ENCODE results near the gene OR7C1.
A peak's percentile ranks its signal among the peaks of the same experiment; 100 is the strongest.
"Not testable (repeated sequence)": the region's sequence is repeated elsewhere in the genome, so short reads cannot be mapped to it uniquely, and the experiment has no call there.

Gene OR7C1

DNA sequence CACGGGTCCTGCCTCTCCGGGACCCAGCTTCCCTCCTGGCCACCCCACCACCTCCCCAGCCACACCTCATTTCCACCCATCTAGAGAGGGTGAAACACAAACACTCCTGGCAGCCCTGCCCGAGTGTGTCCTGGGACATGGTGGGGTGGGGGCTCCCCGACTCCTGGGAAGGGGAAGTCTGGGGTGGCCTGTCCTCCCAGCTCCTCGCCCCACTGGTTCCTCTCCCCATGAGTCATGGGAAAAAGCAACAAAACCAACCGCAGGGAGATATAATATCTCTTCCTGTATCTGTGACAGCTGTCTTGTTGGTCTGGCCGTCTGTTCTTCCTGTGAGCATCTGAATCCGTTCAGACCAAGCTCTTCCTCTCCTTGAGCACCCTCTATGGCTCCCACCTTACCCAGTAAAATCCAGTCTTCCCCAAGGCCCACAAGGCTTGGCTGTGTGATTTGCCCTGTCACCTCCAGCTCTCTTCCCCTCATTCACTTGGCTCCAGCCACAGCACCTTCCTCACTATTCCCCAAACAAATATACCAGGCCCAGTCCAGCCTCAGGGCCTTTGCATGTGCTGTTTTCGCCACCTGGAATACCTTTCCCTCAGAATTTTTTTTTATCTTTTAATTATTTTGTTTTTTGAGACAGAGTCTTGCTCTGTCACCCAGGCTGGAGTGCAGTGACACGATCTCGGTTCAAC, 49.7 kb downstream of the OR7C1 start:
- peak; percentile 86 for DNase-seq (ENCODE audit: low read depth)

DNA sequence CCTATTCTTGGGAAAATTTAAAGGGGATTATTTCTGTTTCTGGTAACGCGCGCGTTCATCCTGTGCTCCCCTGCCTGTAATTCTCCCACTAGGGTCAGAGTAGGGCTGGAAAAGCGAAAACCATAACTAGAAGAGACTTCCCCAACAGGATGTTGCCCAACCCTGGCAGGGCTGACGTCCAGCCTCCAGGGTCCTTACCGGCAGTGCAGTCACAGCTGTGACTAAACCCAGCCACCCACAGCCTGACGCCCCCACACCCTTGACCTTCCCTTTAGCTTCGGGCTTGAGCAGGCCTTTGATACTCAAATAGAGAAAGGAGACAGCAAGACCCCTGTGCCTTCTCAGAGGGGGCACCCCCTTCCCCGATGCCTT, 50.3 kb downstream of the OR7C1 start:
- peak; percentile 85 for DNase-seq (ENCODE audit: low read depth)

DNA sequence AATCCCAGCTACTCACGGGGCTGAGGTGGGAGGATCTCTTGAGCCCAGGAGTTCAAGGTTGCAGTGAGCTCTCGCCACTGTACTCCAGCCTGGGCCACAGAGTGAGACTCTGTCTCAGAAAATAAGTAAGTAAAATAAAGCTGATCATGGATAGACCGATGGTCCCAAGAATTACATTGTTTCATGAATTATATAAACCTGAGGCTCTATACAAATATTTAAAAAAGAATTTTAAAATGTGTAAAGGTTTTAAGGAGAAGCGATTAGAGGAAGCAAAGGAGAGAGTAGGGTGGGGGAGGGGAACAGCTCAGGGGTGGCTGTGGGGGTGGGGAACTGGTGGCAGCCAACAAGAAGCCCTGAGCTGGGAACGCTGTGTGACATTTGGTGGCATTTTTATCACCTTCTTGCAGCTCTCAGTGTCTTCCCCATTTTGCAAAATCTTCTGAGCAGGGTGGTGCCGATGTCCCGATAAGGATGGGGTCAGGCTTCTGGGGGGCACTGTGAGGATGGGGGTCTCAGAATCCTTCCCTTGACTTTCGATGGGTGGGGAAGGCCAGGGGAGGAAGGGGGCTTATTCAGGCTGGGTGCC, 51.5 kb downstream of the OR7C1 start:
- not testable (repeated sequence) for DNase-seq (ENCODE audit: low read depth)

DNA sequence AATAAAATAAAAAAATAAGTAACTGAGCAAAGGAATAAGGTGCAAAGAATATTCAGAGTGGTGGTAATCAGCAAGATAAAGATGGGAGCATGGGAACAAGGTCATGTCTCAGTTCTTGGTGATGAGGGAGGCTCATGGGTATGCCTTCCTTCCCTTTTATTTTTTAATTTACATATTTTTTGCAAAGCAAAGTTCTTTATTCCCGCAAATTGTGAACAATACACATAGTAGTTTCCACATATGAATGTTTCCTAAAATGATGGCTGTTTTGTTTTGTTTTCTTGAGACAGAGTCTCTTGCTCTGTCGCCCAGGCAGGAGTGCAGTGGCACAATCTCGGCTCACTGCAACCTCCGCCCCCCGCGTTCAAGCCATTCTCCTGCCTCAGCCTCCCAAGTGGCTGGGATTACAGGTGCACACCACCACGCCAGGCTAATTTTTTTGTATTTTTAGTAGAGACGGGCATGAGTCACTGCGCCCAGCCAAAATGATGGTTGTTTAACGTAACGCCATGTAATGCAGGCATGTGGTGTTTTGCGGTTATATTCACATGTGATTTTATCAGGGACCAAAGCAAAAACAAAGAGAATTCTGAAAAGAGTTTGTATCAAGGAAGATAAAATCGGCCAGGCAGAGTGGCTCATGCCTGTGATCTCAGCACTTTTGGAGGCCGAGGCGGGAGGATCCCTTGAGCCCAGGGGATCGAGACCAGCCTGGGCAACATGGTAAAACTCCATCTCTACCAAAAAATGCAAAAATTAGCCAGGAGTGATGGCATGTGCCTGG, 52.2 kb downstream of the OR7C1 start:
- no peak for DNase-seq (ENCODE audit: low read depth)

DNA sequence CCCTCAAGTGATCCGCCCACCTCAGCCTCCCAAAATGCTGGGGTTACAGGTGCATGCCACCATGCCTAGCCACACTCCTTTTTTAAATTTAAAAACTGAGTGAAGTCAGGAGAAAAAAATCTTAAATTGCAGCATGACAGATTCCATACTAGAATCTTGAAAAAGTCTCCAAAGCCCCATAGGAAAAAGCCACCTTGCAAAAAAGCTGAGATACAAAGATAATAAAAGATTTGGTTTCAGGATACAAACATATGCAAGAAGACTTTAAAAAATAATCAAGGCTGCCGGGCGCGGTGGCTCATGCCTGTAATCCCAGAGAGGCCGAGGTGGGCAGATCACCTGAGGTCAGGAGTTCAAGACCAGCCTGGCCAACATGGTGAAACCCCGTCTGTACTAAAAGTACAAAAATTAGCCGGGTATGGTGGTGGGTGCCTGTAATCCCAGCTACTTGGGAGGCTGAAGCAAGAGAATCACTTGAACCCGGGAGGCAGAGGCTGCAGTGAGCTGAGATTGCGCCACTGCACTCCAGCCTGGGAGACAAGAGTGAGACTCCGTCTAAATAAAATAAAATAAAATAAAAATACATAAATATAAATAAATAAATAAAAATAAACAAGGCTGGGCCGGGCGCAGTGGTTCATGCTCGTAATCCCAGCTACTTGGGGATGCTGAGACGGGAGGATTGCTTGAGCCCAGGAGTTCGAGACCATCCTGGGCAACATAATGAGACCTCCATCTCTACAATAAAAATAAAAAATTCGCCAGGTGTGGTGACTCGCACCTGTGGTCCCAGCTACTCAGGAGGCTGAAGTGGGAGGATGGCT, 53.1 kb downstream of the OR7C1 start:
- DNase-seq (ENCODE audit: low read depth): not testable (repeated sequence)

DNA sequence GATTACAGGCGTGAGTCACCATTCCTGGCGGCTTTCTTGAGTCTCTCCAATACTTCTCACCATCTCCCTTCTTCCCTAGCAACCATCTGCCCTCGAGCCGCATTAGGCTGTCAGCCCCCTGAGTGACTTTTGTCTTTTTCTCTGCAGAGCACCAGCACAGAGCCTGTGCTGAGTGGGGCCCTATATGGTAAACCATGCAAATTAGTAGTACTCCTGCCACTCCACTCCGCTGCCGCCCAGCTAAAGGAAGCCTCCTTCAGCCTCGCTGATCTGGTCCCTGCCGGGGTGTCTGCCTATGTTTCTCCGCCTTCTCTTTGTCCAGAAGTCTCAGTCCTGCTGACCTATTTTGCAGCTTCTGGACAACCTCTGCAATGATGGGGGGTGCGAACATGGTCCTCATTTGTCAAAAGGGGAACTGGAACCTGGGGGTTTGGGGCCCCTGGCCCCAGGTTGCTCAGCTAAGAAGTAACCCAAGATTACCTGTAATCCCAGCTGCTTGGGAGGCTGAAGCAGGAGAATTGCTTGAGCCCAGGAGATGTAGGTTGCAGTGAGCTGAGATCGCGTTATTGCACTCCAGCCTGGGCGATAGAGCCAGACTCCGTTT, 54.3 kb downstream of the OR7C1 start:
- DNase-seq (ENCODE audit: low read depth): not testable (repeated sequence)

DNA sequence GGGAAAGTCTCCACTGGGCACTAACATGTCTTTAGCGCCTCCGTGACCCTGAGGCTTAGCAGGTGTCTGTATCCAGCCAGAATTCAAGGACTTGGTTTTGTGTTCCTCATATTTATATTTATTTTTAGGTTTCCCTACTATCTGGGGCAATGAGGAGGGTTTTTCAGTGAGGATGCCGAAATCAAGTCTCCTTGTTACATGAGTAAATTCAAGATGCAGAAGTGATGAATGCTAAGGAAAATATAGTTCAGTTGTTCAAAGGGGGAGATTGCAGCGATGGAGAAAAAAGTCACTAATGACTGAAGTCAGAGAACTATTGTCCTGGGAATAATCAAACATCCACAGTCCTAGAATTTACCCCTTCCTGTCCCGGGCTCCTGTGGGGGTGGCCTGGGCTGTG, 55.8 kb downstream of the OR7C1 start:
- DNase-seq (ENCODE audit: low read depth): no peak

DNA sequence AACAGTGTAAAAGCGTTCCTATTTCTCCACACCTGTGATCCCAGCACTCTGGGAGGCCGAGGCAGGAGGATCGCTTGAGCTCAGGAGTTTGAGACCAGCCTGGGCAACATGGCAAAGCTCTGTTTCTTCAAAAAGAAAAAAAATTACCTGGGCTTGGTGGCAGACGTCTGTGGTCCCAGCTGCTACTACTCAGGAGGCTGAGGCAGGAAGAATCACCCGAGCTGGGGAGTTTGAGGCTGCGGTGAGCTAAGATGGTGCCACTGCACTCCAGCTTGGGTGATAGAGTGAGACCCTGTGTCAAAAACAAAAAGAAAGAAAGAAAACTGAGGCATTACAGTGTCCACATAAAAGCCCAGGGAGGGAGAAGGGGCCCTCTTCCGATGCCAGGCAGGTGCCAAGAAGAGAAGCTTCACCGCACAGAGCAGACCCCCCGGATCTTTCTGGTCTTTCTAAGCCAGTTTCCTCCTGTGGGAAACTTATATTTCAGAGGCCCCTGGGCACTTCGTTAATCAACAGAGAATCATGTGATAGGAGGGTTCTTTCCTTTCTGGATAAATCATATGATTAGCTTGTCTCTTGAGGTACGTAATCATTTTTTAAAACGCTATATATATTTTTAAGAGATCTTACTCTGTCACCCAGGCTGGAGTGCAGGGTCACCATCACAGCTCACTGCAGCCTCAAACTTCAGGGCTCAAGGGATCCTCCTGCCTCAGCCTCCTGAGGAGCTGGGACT, 56.7 kb downstream of the OR7C1 start, which contains the start of gene ADGRE2:
ADGRE2 (minus strand) TSS at position 451 of the 736 bp plus-strand sequence. CDS start 1,804 bp downstream, outside the sequence.
- not testable (repeated sequence) for DNase-seq (ENCODE audit: low read depth)

DNA sequence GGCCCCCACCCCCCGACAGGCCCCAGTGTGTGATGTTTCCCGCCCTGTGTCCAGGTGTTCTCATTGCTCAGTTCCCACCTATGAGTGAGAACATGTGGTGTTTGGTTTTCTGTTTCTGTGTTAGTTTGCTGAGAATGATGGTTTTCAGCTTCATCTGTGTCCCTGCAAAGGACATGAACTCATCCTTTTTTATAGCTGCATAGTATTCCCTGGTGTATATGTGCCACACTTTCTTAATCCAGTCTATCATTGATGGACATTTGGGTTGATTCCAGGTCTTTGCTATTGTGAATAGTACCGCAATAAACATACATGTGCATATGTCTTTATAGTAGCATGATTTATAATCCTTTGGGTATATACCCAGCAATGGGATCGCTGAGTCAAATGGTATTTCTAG, 57.3 kb downstream of the OR7C1 start:
- DNase-seq (ENCODE audit: low read depth): not testable (repeated sequence)

DNA sequence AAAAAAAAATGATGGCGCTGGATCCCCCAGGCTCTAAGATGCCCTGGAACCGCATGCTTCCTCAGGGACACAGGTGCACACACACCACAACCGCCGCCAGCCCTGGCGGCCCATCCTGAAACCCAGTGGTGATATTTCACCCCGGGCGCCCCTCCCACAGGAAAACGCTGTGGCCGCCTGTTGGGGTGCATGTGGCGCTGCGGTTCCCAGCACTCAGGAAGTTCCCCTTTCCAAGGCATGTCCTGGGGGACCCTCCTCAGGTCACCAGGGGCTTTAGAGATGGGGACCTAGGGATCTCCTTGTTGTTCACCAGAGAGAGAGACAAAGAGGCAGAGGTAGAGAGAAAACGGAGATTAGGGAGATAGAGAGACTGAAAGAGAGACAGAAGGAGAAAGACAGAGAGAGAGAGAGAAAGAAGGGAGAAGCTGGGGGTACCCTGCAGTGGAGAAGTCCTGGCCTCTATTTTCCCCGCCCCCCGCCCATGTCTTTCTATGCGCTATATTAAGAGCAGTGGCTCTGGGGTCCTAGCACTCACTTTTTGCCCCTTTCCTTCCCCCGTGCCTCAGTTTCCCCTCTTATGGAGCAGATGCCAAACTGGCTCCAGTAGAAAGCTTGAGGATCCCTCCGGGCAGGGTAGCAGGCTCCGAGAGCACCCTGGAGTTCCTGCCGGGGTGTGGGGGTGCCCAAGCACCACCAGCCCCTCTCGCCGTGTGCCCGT, 59.0 kb downstream of the OR7C1 start:
- DNase-seq (ENCODE audit: low read depth): no peak

DNA sequence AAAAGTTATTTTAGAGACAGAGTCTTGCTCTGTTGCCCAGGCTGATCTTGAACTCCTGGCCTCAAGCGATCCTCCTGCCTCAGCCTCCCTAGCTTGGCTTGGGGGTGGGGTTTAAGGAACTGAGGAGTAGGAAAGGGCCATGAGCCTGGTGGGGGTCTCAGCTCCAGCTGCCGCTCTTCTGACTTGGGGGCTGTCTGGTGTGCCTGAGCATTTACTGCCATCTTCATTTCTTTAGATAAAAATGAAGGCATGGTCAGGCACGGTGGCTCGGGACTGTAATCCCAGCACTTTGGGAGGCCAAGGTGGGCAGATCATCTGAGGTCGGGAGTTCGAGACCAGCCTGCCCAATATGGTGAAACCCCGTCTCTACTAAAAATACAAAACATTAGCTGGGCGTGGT, 59.7 kb downstream of the OR7C1 start:
- DNase-seq (ENCODE audit: low read depth): not testable (repeated sequence)

DNA sequence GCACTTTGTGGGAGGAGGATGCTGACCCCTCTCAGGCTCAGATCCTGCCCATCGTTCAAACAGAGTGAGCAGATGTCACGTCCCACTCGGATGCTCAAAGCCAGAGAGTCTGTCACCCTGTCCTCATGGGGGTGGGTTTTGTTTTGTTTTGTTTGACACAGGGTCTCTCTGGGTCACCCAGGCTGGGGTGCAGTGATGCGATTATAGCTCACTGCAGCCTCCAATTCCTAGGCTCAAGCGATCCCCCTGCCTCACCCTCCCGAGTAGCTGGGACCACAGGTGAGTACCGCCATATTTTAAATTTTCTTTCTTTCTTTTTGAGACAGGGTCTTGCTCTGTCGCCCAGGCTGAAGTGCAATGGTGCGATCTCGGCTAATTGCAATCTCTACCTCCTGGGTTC, 60.6 kb downstream of the OR7C1 start:
- no peak for DNase-seq (ENCODE audit: low read depth)

DNA sequence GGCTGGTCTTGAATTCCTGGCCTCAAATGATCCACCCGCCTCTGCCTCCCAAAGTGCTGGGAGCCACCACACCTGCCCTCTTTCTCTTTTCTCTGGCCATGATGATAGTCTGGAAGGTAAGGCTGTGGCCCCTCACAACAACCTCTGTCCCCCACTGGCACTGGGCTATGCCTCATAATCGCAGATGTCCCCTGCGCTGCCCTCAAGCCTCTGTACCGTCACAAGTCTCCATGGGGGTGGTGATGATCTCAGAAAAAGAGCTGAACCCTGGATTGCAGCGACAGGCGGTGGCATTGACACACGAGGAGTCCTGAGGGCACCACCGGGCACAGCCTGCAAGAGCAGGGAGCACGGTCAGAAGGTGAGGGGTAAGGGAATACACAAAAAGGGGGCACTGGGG, 61.3 kb downstream of the OR7C1 start:
- not testable (repeated sequence) for DNase-seq (ENCODE audit: low read depth)

DNA sequence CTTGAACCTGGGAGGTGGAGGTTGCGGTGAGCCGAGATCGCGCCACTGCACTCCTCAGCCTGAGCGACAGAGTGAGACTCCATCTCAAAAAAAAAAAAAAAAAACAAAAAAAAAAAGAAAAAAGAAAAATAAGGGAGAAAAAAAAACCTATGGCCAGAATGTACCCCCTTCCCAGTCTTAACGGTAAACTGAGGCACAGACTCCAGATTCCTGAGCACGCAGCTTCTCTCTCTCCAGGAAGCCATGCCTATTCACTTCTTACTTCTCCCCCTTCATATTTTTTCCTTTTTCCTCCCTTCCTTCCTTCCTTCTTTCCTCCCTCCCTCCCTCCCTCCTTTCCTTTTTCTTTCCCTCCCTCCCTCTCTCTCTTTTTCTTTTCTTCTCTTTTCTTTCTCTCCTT, 62.0 kb downstream of the OR7C1 start:
- no peak for DNase-seq (ENCODE audit: low read depth)

DNA sequence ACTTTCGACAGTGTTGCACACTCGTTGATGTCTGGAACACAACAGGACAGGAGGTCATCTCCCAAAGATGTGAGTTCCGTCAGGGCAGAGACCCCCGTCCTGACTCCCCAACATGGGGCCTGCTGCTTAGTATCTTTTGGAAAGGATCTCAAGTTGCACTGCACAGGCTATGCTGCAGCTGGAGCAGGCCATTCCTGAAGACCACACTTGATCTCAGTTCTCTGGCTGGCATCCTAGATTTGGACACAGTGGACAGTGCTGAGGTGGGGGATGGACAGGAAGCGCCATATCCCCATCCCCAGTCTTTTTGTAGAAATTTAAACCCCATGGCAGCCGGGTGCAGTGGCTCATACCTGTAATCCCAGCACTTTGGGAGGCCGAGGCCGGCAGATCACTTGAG, 62.5 kb downstream of the OR7C1 start:
- DNase-seq (ENCODE audit: low read depth): no peak

DNA sequence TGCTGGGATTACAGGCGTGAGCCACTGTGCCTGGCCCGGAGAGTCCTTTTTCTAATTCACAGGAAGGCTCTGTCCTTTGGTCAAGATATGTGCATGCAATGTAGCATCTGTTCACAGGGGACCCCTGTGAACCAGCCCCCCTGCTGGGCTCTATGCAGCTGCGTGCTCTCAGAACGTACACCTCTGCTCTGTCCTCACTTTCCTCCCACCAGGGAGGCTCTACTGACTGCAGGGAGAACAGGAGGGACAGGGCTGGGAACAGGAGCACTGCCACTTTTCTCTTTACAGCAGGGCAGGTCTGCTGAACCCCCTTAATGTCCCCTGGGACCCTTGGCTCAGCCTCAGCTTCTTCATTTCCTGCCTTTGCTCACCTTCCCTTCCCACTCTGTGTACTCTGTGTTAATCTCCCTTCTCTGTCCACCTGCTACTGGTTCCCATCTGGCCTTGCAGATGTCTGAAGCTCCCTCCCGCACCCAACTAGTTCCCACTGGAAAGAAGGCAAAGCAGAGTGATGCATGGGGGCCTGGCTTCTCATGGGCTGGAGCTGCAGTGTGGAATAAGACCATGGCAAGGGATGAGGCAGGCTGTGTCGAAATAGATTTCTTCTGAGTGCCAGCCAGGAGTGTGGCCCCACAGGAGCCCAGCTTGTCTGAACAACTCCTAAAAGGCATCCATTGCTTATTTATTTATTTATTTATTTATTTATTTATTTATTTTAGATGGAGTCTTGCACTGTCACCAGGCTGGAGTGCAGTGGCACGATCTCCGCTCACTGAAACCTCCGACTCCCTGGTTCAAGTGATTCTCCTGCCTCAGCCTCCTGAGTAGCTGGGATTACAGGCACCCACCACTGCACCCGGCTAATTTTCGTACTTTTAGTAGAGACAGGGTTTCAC, 63.8 kb downstream of the OR7C1 start:
- no peak for DNase-seq (ENCODE audit: low read depth)

DNA sequence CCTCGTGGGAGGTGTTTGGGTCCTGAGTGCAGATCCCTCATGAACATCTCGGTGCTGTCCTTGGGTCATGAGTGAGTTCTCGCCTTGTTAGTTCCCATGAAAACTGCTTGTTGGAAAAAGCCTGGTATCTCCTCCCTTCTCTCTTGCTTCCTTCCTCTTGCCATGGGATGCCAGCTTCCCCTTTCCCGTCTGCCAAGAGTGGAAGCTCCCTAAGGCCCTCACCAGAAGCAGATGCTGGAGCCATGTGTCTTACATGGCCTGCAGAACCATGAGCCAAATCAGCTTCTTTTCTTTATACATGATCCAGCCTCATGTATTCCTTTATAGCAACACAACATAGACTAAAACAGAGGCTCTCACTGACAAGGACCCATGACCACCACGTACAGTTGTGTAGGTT, 64.8 kb downstream of the OR7C1 start:
- no peak for DNase-seq (ENCODE audit: low read depth)

DNA sequence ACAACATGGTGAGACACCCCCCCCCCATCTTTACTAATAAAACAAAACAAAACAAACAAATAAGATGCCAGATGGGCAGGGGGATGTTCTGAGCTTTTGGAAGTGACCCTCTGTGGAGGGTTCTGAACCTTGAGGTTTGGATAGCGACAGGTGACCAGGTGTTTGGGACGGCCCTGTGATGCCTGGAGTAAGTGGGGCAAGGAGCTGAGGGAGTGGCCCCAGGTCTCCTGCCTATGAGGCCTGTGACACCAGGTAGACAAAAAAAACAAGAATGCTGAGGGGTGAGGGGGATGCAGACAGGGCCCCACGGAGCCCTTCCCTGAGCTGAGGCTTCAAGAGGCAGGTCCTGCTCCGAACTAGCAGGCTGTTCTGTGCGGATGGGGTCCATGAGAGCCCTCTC, 65.8 kb downstream of the OR7C1 start:
- no peak for DNase-seq (ENCODE audit: low read depth)

DNA sequence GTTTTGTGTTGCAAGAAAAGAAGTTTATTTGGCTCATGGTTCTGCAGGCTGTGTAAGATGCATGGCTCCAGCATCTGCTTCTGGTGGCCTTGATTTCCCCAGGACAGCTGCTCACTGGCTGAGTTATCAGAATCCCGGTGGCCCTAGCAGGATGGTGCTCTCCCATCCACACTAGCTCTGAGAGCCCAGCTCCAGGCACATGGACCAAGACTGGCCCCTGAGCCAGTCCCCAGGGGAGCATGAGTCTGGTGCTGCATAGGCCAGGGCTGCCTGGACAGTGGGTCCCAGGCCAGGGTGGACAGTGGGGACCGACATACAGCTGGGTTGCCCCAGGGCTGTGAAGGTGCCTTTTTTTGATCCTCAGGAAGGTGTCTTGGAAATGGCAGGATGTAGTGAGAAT, 67.0 kb downstream of the OR7C1 start:
- DNase-seq (ENCODE audit: low read depth): no peak
